GM21723 (cell line): ENCODE data around the gene NUDT4.

Experiments
- ATAC-seq: cut with Tn5 transposase; IDR thresholded peaks from one replicate; pipeline ENCODE4 v1.9.1; 2021; ENCODE audit warnings: mild to moderate bottlenecking, moderate library complexity; ENCODE audit not compliant: unreplicated experiment

The NUDT4 gene

DNA sequence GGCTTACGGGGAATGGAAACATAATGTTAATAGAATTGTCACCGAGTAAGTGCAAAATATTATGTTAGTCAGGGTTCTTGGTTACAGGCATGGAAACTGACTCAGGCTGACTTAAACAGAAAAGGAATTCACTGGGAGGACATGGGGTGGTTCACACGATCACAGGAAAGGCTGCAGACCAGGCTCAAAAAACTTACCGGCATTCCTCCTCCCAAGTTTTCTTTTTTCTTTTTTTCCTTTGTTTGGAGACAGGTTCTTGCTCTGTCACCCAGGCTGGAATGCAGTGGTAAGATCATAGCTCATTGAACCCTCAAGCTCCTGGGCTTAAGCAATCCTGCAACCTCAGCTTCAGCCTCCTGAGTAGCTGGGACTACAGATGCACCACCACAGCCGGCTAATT, 75.9 kb downstream of the NUDT4 start:
- ATAC-seq = no peak

- ATAC-seq = no peak
Observed at GRCh38 chr12:93456077-93456476, 78.4 kb downstream of the NUDT4 start.
